ENCODE results near the gene INPPL1. TPM values are rescaled to one million over a fixed set of nuclear protein-coding genes. Genes with fewer than 3 reads are reported as not detected.

INPPL1 gene
- total RNA-seq, 1 donor: 86.5 TPM

DNA sequence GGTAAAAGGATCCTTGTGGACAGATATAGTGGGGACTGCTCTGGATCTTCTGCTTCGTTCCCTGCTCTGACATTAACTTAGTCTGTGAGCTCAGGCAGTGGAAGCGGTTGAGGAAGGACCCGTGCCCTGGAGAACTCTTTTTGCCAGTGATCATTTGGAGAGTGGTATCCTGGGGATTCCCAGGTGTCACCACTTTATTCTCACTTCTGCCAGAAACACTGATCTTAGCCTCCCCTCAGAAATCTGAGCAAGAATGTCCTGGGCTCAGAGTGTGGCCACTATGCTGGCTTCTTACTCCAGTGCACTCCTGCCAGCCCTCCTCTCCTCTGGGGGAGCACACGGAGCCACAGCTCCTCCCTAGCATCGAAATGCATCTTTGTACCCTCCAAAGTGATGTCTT is 27.0 kb downstream of the INPPL1 start:
- no peak overlapping the region for H2AFZ ChIP-seq (ENCODE audit: low read length)
- TF ChIP-seq CTCF (IDR thresholded peaks at IDR 0.05; ENCODE audit: extremely low read depth, low read depth, low read length): no peak
- no peak overlapping the region for H3K4me3 ChIP-seq (ENCODE audit: insufficient read depth, low read length)
- no peak overlapping the region for H3K27ac ChIP-seq (ENCODE audit: low read depth, low read length)
- no peaks in the 10 kb centered on the region for H3K79me2 ChIP-seq (ENCODE audit: insufficient read depth, low read length)
- H3K4me1 ChIP-seq (ENCODE audit: insufficient read depth, low read length): no peaks in the 10 kb centered on the region
- H3K9me3 ChIP-seq (ENCODE audit: low read depth, low read length): no peaks in the 10 kb centered on the region
- H3K4me2 ChIP-seq (ENCODE audit: insufficient read depth, low read length): no peak overlapping the region
- peaks cover 59% of the 10 kb centered on the region for H3K27me3 ChIP-seq (ENCODE audit: insufficient read depth, low read length)
- no peaks in the 10 kb centered on the region for H3K36me3 ChIP-seq (ENCODE audit: insufficient read depth, low read length)
- DNase-seq (ENCODE audit: insufficient read length, low spot score, missing footprints): no peak
- no peaks in the 10 kb centered on the region for H4K20me1 ChIP-seq (ENCODE audit: insufficient read depth, low read length)

DNA sequence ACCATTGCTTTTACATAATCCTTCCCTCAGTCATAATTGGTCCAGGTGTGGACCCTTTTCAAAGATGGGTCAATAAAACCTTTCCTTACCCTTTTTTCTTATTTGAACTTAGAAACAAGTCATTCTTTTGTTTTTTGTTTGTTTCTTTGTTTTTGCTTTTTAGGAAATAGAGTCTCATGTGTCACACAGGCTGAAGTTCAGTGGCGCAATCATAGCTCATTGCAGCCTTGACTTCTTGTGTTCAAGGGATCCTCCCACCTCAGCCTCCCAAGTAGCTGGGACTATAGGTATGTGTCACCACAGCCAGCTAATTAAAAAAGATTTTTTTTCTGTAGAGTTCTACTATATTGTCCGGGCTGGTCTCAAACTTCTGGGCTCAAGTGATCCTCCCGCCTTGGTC is 28.8 kb downstream of the INPPL1 start:
- TF ChIP-seq CTCF (IDR thresholded peaks at IDR 0.05; ENCODE audit: extremely low read depth, low read depth, low read length): no peak
- Histone ChIP-seq H3K79me2 (ENCODE audit: insufficient read depth, low read length) (no peaks in the 10 kb centered on the region), H3K36me3 (ENCODE audit: insufficient read depth, low read length) (no peaks in the 10 kb centered on the region), H3K27ac (ENCODE audit: low read depth, low read length) (no peak overlapping the region), H4K20me1 (ENCODE audit: insufficient read depth, low read length) (no peaks in the 10 kb centered on the region), H3K9me3 (ENCODE audit: low read depth, low read length) (no peaks in the 10 kb centered on the region), H3K4me1 (ENCODE audit: insufficient read depth, low read length) (no peaks in the 10 kb centered on the region), H3K4me2 (ENCODE audit: insufficient read depth, low read length) (no peak overlapping the region), H3K4me3 (ENCODE audit: insufficient read depth, low read length) (no peak overlapping the region), H2AFZ (ENCODE audit: low read length) (no peak overlapping the region), H3K27me3 (ENCODE audit: insufficient read depth, low read length) (peaks cover 51% of the 10 kb centered on the region)
- no peak for DNase-seq (ENCODE audit: insufficient read length, low spot score, missing footprints)

- no peak for DNase-seq (ENCODE audit: insufficient read length, low spot score, missing footprints)
- no peak overlapping the region for H3K4me2 ChIP-seq (ENCODE audit: insufficient read depth, low read length)
- no peaks in the 10 kb centered on the region for H4K20me1 ChIP-seq (ENCODE audit: insufficient read depth, low read length)
- H3K79me2 ChIP-seq (ENCODE audit: insufficient read depth, low read length): no peaks in the 10 kb centered on the region
- no peak overlapping the region for H3K4me3 ChIP-seq (ENCODE audit: insufficient read depth, low read length)
- H3K27ac ChIP-seq (ENCODE audit: low read depth, low read length): no peak overlapping the region
- no peak for TF ChIP-seq CTCF (IDR thresholded peaks at IDR 0.05; ENCODE audit: extremely low read depth, low read depth, low read length)
- H3K4me1 ChIP-seq (ENCODE audit: insufficient read depth, low read length): no peaks in the 10 kb centered on the region
- peaks cover 53% of the 10 kb centered on the region for H3K27me3 ChIP-seq (ENCODE audit: insufficient read depth, low read length)
- no peak overlapping the region for H2AFZ ChIP-seq (ENCODE audit: low read length)
- no peaks in the 10 kb centered on the region for H3K9me3 ChIP-seq (ENCODE audit: low read depth, low read length)
- H3K36me3 ChIP-seq (ENCODE audit: insufficient read depth, low read length): no peaks in the 10 kb centered on the region
These were observed 29.9 kb downstream of the INPPL1 start for GRCh38 chr11:72254299-72254993.

DNA sequence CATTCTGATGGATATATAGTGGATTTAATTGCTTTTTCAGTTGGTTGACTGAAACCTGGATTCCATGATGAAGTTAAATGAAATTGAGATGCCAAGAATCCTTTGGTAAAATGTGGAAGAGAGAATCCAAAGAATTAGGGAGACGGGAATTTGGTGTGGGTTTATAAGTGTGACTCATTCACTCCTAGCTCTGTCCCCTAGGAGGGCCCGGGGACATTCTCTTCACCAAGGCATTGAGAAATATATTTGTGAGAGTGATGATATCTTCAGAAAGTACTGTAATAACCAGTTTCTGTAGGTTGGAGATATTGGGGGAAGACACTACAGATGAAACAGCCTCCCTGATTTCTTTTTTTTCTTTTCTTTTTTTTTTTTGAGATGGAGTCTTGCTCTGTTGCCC is 33.0 kb downstream of the INPPL1 start:
- H3K27me3 ChIP-seq (ENCODE audit: insufficient read depth, low read length): peaks cover 34% of the 10 kb centered on the region
- no peak overlapping the region for H2AFZ ChIP-seq (ENCODE audit: low read length)
- H3K79me2 ChIP-seq (ENCODE audit: insufficient read depth, low read length): no peaks in the 10 kb centered on the region
- no peak for DNase-seq (ENCODE audit: insufficient read length, low spot score, missing footprints)
- H3K4me3 ChIP-seq (ENCODE audit: insufficient read depth, low read length): no peak overlapping the region
- no peak overlapping the region for H3K27ac ChIP-seq (ENCODE audit: low read depth, low read length)
- H3K4me1 ChIP-seq (ENCODE audit: insufficient read depth, low read length): no peaks in the 10 kb centered on the region
- H3K36me3 ChIP-seq (ENCODE audit: insufficient read depth, low read length): no peaks in the 10 kb centered on the region
- no peak overlapping the region for H3K4me2 ChIP-seq (ENCODE audit: insufficient read depth, low read length)
- H3K9me3 ChIP-seq (ENCODE audit: low read depth, low read length): no peaks in the 10 kb centered on the region
- H4K20me1 ChIP-seq (ENCODE audit: insufficient read depth, low read length): no peaks in the 10 kb centered on the region
- TF ChIP-seq CTCF (IDR thresholded peaks at IDR 0.05; ENCODE audit: extremely low read depth, low read depth, low read length): no peak
